GM19238 (cell line): ENCODE results near the gene SMURF2.
"Not testable (repeated sequence)": the region's sequence is repeated elsewhere in the genome, so short reads cannot be mapped to it uniquely, and the experiment has no call there.

Experiments
- DNase-seq: peaks from one replicate; pipeline ENCODE4 v3.0.0; 2011; ENCODE audit warnings: low spot score; ENCODE audit not compliant: insufficient read length

SMURF2 gene

GRCh38 chr17:64667807-64668721 lies 6.0 kb upstream of the SMURF2 start:
- DNase-seq, result not testable (repeated sequence)

GRCh38 chr17:64664299-64664981 lies 2.3 kb upstream of the SMURF2 start:
- not testable (repeated sequence) for DNase-seq

GRCh38 chr17:64663836-64664235 lies 1.7 kb upstream of the SMURF2 start:
- not testable (repeated sequence) for DNase-seq

- DNase-seq, result no peak
These were observed 764 bp upstream of the SMURF2 start for GRCh38 chr17:64662774-64663367.

GRCh38 chr17:64661726-64661975 lies 456 bp downstream of the SMURF2 start:
- DNase-seq, result no peak

- not testable (repeated sequence) for DNase-seq
These were observed 955 bp downstream of the SMURF2 start for GRCh38 chr17:64660978-64661725.

- not testable (repeated sequence) for DNase-seq
These were observed 1.7 kb downstream of the SMURF2 start for GRCh38 chr17:64660195-64660977.

- DNase-seq, result no peak
These were observed 3.2 kb downstream of the SMURF2 start for GRCh38 chr17:64658931-64659330.

- no peak for DNase-seq
These were observed 4.4 kb downstream of the SMURF2 start for GRCh38 chr17:64657610-64658125.

GRCh38 chr17:64655704-64656103 lies 6.4 kb downstream of the SMURF2 start:
- no peak for DNase-seq

- DNase-seq, result no peak
These were observed 8.1 kb downstream of the SMURF2 start for GRCh38 chr17:64653985-64654355.

GRCh38 chr17:64653325-64653984 lies 8.7 kb downstream of the SMURF2 start:
- no peak for DNase-seq

- DNase-seq, result no peak
These were observed 10.2 kb downstream of the SMURF2 start for GRCh38 chr17:64651889-64652288.

- no peak for DNase-seq
These were observed 13.9 kb downstream of the SMURF2 start for GRCh38 chr17:64648234-64648633.

GRCh38 chr17:64647817-64648216 lies 14.3 kb downstream of the SMURF2 start:
- DNase-seq, result no peak

- DNase-seq, result no peak
These were observed 22.6 kb downstream of the SMURF2 start for GRCh38 chr17:64639516-64639915.

GRCh38 chr17:64638552-64639203 lies 23.4 kb downstream of the SMURF2 start:
- no peak for DNase-seq

GRCh38 chr17:64635647-64636305 lies 26.3 kb downstream of the SMURF2 start:
- DNase-seq, result no peak

- no peak for DNase-seq
These were observed 27.9 kb downstream of the SMURF2 start for GRCh38 chr17:64634218-64634617.
